Occipital lobe (tissue), 2 donors: ENCODE measurements around the gene JMJD8. TPM values are rescaled to one million over a fixed set of nuclear protein-coding genes. Genes with fewer than 3 reads are reported as not detected.
"Not testable (repeated sequence)": the region's sequence is repeated elsewhere in the genome, so short reads cannot be mapped to it uniquely, and the experiment has no call there.

Experiments used
- DNase-seq: peaks from one replicate; lab custom pipeline; 2025; lab: John Stamatoyannopoulos, UW
- total RNA-seq: library from RNA; depleted of rRNA; stranded (reverse); fragments of >200 nt; gene quantifications from one replicate; pipeline ENCODE4 v1.2.3, GENCODE V29; 2014

Gene JMJD8
- total RNA-seq, 1 donor from 2014 or later = 14.3 TPM

- DNase-seq = no peak
These were observed 8.4 kb upstream of the JMJD8 start for GRCh38 chr16:692356-693108.

GRCh38 chr16:691242-691641 lies 7.1 kb upstream of the JMJD8 start:
- not testable (repeated sequence) for DNase-seq

DNA sequence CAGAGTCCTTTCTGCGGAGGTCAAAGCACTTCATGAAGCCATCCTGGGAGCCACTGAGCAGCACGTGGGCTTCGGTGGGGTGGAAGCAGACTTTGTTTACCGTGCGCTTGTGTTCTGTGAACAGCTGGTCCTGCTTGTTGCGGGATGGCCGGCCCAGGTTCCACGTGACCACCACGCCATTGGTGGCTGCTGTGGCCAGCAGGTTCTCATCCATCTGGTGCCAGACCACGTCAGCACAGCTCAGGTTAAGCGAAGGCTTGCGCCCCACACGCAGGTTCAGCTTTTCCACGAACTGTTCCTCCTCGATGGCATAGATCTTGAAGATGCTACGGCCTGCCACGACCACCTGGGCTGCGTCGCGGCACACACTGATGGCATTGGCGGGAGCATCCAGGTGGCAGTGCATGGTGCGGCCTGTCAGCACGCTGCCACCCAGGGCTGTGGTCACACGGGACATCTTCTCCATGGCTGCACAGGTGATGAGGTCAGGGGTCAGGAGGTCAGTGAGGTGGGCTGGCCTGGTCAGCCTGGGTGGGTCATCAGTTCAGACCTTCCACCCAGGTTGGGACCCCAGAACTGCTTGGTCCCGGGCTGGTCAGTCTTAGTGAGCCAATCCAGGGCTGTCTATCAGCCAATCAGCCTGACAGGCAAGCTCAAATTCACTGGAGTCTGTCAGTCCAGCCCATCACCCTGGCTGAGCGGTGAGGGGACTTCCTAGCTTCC lies 5.2 kb upstream of the JMJD8 start:
- DNase-seq = no peak

DNA sequence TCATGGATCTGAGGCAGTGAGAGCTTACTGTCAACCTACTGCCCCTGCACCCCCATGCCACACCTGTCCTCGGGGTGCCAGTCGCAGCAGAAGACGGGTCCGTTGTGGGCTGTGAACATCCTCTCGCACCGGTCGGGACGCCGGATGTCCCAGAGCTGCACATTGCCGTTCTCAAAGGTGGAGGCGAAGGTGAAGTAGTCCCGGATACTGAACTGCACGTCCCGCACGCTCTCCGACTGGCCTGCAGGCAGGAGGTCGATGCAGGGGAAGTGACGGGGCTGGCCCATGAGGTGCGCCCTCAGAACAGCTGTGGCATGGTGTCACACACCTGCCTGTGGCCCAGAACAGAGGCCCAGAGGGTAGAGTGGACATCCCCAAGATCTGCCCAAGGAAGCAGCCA lies 3.4 kb upstream of the JMJD8 start:
- DNase-seq = no peak

DNA sequence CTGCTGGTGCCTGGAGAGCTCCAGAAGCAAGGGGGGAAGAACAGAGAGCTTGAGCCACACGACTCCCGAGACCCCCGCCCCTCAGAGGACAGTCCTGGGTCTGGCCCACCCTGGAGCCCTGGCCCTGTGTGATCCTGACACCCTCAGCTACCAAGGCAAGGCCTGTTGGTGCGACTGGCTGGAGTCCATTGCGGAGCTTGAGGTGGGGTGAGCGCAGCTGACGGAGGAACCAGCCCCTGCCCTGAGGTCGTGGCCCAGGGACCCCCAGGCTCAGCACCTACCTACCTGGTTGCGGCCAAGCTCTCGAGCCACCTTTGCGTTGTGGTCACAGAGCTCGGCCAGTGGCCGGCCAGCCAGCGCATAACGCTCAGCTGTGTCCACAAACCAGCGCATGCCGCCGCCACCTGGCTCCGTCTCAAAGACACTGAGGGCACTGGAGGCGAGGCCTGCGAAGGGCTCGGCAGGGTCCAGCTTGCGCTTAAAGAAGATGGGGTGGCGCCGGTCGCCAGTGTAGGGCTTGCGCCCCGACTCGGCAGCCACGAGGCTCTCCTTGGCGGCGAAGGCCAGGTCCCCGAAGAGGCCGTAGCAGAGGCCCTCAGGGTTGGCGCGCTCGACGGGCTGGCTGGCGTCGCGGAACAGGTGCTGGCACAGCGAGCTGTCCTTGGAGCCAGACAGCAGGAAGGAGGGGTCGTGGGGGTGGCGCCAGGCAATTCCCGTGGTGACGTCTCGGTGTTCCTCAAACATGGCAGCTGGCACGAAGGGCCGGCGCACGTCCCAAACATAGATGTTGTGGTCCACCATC lies 2.5 kb upstream of the JMJD8 start:
- DNase-seq = no peak

DNA sequence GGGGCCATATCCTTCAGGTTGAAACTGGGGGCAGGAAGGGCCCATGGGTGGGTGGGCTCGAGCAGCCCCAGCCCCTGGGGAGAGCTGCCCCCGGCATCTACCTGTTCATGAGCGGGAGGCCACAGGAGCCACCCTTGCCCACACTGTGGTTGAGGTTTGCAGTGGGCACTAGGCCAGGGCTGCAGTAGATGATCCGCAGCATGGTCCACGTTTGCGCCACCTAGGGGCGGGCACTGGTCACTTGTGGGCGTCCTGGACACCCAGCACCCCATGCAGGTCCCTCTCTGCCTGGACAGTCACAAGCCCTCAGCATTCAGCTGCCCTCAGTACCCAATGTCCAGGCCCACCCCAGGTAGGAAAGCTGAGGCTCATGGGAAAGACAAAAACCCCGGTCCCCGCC lies 1.8 kb upstream of the JMJD8 start:
- no peak for DNase-seq

DNA sequence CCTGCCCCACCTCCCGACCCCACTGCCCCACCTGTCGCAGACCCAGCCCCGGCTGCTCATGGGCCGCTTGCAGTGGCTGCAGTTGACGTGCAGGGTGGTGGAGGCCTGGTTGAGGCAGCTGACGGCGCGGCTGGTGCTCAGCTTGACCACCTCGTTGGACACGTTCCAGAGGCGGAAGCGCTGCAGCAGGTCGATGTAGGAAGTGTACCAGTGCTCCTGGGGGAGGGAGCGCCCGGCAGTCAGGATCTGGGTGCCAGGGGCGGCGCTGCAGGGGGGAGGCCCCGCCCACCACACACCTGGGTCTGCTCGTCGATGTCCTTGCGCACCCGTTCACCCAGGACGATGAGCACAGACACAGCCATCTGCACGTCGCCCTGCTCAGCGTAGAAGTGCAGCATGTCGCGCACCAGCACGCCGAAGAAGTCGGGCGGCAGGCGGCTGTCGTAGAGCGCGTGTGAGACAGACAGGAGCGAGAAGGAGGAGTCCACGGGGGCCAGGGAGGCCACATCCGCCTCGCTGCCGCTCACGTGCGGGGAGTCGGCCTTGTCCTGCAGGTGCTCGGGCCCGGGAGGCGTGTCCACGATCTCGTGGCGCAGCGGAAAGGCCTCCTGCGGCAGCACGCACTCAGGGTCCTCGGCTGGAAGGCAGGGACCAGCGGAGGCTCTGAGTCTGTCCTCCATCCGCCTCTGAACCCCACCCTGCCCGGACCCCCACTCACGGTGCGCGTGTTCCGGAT lies 995 bp upstream of the JMJD8 start:
- no peak for DNase-seq

- DNase-seq = no peak
These were observed 601 bp downstream of the JMJD8 start for GRCh38 chr16:683396-684070.

- DNase-seq = no peak
These were observed 1.4 kb downstream of the JMJD8 start for GRCh38 chr16:682493-683395.

- DNase-seq = no peak
These were observed 2.2 kb downstream of the JMJD8 start for GRCh38 chr16:681746-682427.

DNA sequence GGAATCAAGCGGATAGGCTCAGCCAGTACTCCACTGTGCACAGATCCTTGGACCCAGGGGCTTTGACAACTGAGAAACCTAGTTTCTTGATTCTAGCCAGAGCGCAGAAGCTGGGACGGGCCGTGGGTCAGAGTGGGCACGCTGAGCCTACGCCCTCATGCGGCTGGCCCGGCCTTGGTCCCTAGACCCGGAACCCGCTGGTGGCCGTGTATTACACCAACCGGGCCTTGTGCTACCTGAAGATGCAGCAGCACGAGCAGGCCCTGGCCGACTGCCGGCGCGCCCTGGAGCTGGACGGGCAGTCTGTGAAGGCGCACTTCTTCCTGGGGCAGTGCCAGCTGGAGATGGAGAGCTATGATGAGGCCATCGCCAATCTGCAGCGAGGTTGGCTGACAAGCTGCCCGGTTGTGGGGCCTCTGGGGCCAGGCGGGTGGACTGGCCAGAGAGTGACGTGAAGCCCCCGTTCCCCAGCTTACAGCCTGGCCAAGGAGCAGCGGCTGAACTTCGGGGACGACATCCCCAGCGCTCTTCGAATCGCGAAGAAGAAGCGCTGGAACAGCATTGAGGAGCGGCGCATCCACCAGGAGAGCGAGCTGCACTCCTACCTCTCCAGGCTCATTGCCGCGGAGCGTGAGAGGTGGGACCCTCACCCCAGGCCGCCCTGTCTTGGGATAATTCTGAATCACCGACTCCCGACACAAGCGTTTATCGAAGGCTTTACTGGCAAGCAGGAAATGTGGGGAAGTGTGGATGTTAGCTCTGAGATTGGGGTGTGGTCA lies 3.0 kb downstream of the JMJD8 start:
- no peak for DNase-seq

DNA sequence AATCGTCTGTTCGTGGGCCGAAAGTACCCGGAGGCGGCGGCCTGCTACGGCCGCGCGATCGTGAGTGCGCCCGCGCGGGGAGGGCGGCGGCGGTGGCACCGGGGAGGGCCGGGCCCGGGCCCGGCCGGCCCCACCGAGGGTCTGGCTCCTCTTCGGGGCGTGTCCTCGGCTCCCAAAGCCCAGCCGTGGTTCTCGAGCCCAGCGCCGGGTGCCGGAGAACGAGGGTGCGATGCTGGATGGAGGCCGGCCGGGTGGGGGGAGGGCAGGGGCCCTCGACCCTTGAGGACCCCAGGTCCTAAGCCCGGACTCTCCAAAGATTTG lies 3.5 kb downstream of the JMJD8 start:
- no peak for DNase-seq

DNA sequence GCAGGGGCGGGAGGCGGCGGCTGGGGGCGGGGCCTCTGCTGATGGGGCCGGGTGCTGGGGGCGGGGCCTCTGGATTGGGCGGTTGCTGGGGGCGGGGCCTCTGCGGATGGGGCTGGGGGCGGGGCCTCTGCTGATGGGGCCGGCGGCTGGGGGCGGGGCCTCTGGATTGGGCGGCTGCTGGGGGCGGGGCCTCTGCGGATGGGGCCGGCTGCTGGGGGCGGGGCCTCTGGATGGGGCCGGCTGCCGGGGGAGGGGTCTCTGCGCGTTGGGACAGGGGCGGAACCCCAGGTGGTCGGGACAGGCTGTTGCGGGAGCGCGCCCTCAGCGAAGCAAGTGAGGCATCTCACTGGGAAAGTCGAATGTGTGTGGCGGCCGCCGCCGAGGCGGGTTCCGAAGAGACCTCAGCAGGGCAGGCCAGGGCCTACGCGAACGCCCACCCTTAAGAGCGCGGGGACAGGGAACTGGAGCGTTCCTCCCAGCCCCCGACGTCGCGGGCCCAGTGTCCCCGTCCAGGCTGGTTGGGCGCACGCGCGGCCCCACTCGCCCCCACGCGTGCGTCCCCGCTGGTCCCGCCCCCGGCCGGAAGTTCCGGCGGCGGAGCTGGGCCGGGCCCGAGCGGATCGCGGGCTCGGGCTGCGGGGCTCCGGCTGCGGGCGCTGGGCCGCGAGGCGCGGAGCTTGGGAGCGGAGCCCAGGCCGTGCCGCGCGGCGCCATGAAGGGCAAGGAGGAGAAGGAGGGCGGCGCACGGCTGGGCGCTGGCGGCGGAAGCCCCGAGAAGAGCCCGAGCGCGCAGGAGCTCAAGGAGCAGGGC lies 4.1 kb downstream of the JMJD8 start, which contains the start of gene STUB1:
TSS of gene STUB1 (plus strand) at position 597 of the 811 bp plus-strand sequence. CDS start at position 713, 116 bp downstream.
- peak; percentile 90 for DNase-seq

- DNase-seq = peak; percentile 38
These were observed 5.0 kb downstream of the JMJD8 start for GRCh38 chr16:678858-679813.

- no peak for DNase-seq
These were observed 5.8 kb downstream of the JMJD8 start for GRCh38 chr16:678209-678857.
